HG03457 (cell line): ENCODE results near the gene MPV17L2.
"Not testable (repeated sequence)": the region's sequence is repeated elsewhere in the genome, so short reads cannot be mapped to it uniquely, and the experiment has no call there.

Experiments
- ATAC-seq: cut with Tn5 transposase; IDR thresholded peaks from one replicate; pipeline ENCODE4 v1.9.1; 2021; ENCODE audit warnings: moderate number of reproducible peaks; ENCODE audit not compliant: unreplicated experiment

The MPV17L2 gene

GRCh38 chr19:18192673-18193387, at the start of gene MPV17L2:
Gene MPV17L2, plus strand, starts transcription at chr19:18193218. Its CDS starts 64 bp downstream, at chr19:18193282.
- ATAC-seq = peak; percentile 68

- ATAC-seq = no peak
Observed at GRCh38 chr19:18143902-18144301, 49.1 kb upstream of the MPV17L2 start.

- ATAC-seq = no peak
Observed at GRCh38 chr19:18144361-18144760, 48.7 kb upstream of the MPV17L2 start.

GRCh38 chr19:18144906-18145305, 48.1 kb upstream of the MPV17L2 start:
- ATAC-seq = no peak

GRCh38 chr19:18145391-18145999, 47.5 kb upstream of the MPV17L2 start:
- no peak for ATAC-seq

GRCh38 chr19:18147396-18147795, 45.6 kb upstream of the MPV17L2 start:
- ATAC-seq = no peak

- no peak for ATAC-seq
Observed at GRCh38 chr19:18149596-18149975, 43.4 kb upstream of the MPV17L2 start.

- ATAC-seq = no peak
Observed at GRCh38 chr19:18150776-18151624, 42.0 kb upstream of the MPV17L2 start.

GRCh38 chr19:18152442-18152816, 40.6 kb upstream of the MPV17L2 start:
- peak; percentile 36 for ATAC-seq

GRCh38 chr19:18152817-18153555, 40.0 kb upstream of the MPV17L2 start, which contains the start of gene PIK3R2:
Gene PIK3R2, plus strand, starts transcription at chr19:18153163. Its CDS starts 2,717 bp downstream, at chr19:18155880.
- ATAC-seq = peak; percentile 56

- no peak for ATAC-seq
Observed at GRCh38 chr19:18153556-18154134, 39.4 kb upstream of the MPV17L2 start.

GRCh38 chr19:18155095-18156087, 37.6 kb upstream of the MPV17L2 start:
- ATAC-seq = no peak

GRCh38 chr19:18156268-18156667, 36.8 kb upstream of the MPV17L2 start:
- no peak for ATAC-seq

GRCh38 chr19:18156841-18157464, 36.1 kb upstream of the MPV17L2 start:
- no peak for ATAC-seq

GRCh38 chr19:18157465-18158063, 35.5 kb upstream of the MPV17L2 start:
- ATAC-seq = no peak

- no peak for ATAC-seq
Observed at GRCh38 chr19:18158467-18158866, 34.6 kb upstream of the MPV17L2 start.

- not testable (repeated sequence) for ATAC-seq
Observed at GRCh38 chr19:18159059-18159616, 33.9 kb upstream of the MPV17L2 start.

- no peak for ATAC-seq
Observed at GRCh38 chr19:18159810-18160209, 33.2 kb upstream of the MPV17L2 start.
